ENCODE results near the gene POMGNT1.

The POMGNT1 gene

GRCh38 chr1:46219551-46220520, 21.6 kb upstream of the POMGNT1 start:
- no peaks in the 10 kb centered on the region for H3K27me3 ChIP-seq (ENCODE audit: insufficient read depth, poor library complexity, severe bottlenecking)
- H3K9me3 ChIP-seq (ENCODE audit: severe bottlenecking) = no peaks in the 10 kb centered on the region
- peak overlapping the region; percentile 83 for H3K27ac ChIP-seq (ENCODE audit: poor library complexity, severe bottlenecking)
- H3K4me3 ChIP-seq (ENCODE audit: severe bottlenecking) = no peak overlapping the region
- no peak for TF ChIP-seq CTCF (IDR thresholded peaks at IDR 0.05; ENCODE audit: poor library complexity, severe bottlenecking)
- DNase-seq (ENCODE audit: low spot score) (no peak), ATAC-seq (ENCODE audit: low read depth) (no peak)
- H3K4me1 ChIP-seq (ENCODE audit: insufficient read depth, poor library complexity, severe bottlenecking) = peaks cover 12% of the 10 kb centered on the region
- H3K36me3 ChIP-seq (ENCODE audit: low read depth) = peaks cover 9% of the 10 kb centered on the region; the same call in 1 of the 2 replicates

- no peak for TF ChIP-seq CTCF (IDR thresholded peaks at IDR 0.05; ENCODE audit: poor library complexity, severe bottlenecking)
- peaks cover 9% of the 10 kb centered on the region; the same call in 1 of the 2 replicates for H3K36me3 ChIP-seq (ENCODE audit: low read depth)
- H3K4me1 ChIP-seq (ENCODE audit: insufficient read depth, poor library complexity, severe bottlenecking) = peaks cover 12% of the 10 kb centered on the region
- DNase-seq (ENCODE audit: low spot score) = no peak
- peak; percentile 99 for ATAC-seq (ENCODE audit: low read depth)
- H3K27me3 ChIP-seq (ENCODE audit: insufficient read depth, poor library complexity, severe bottlenecking) = no peaks in the 10 kb centered on the region
- peak overlapping the region; percentile 83 for H3K27ac ChIP-seq (ENCODE audit: poor library complexity, severe bottlenecking)
- H3K9me3 ChIP-seq (ENCODE audit: severe bottlenecking) = no peaks in the 10 kb centered on the region
- H3K4me3 ChIP-seq (ENCODE audit: severe bottlenecking) = no peak overlapping the region
Observed at GRCh38 chr1:46218443-46218842, 20.2 kb upstream of the POMGNT1 start.

- TF ChIP-seq CTCF (IDR thresholded peaks at IDR 0.05; ENCODE audit: poor library complexity, severe bottlenecking) = no peak
- no peak for ATAC-seq (ENCODE audit: low read depth)
Observed at GRCh38 chr1:46215504-46215903, 17.3 kb upstream of the POMGNT1 start.

GRCh38 chr1:46211051-46211450, 12.8 kb upstream of the POMGNT1 start:
- no peak for TF ChIP-seq CTCF (IDR thresholded peaks at IDR 0.05; ENCODE audit: poor library complexity, severe bottlenecking)
- Histone ChIP-seq H3K36me3 (ENCODE audit: low read depth) (peaks cover 17% of the 10 kb centered on the region), H3K27ac (ENCODE audit: poor library complexity, severe bottlenecking) (no peak overlapping the region), H3K4me3 (ENCODE audit: severe bottlenecking) (no peak overlapping the region), H3K9me3 (ENCODE audit: severe bottlenecking) (no peaks in the 10 kb centered on the region), H3K4me1 (ENCODE audit: insufficient read depth, poor library complexity, severe bottlenecking) (no peaks in the 10 kb centered on the region), H3K27me3 (ENCODE audit: insufficient read depth, poor library complexity, severe bottlenecking) (no peaks in the 10 kb centered on the region)
- ATAC-seq (ENCODE audit: low read depth) (no peak), DNase-seq (ENCODE audit: low spot score) (no peak)

More at GRCh38 chr1:46215504-46215903, 17.3 kb upstream of the POMGNT1 start:
- Histone ChIP-seq H3K9me3 (ENCODE audit: severe bottlenecking) (no peaks in the 10 kb centered on the region), H3K4me1 (ENCODE audit: insufficient read depth, poor library complexity, severe bottlenecking) (peaks cover 12% of the 10 kb centered on the region), H3K27ac (ENCODE audit: poor library complexity, severe bottlenecking) (no peak overlapping the region), H3K4me3 (ENCODE audit: severe bottlenecking) (no peak overlapping the region), H3K27me3 (ENCODE audit: insufficient read depth, poor library complexity, severe bottlenecking) (no peaks in the 10 kb centered on the region), H3K36me3 (ENCODE audit: low read depth) (peaks cover 9% of the 10 kb centered on the region; the same call in 1 of the 2 replicates)
- no peak for DNase-seq (ENCODE audit: low spot score)

- Histone ChIP-seq H3K27ac (ENCODE audit: poor library complexity, severe bottlenecking) (no peak overlapping the region), H3K27me3 (ENCODE audit: insufficient read depth, poor library complexity, severe bottlenecking) (no peaks in the 10 kb centered on the region), H3K9me3 (ENCODE audit: severe bottlenecking) (no peaks in the 10 kb centered on the region), H3K4me1 (ENCODE audit: insufficient read depth, poor library complexity, severe bottlenecking) (no peaks in the 10 kb centered on the region), H3K36me3 (ENCODE audit: low read depth) (peaks cover 17% of the 10 kb centered on the region), H3K4me3 (ENCODE audit: severe bottlenecking) (no peak overlapping the region)
- no peak for DNase-seq (ENCODE audit: low spot score)
- no peak for ATAC-seq (ENCODE audit: low read depth)
- no peak for TF ChIP-seq CTCF (IDR thresholded peaks at IDR 0.05; ENCODE audit: poor library complexity, severe bottlenecking)
Observed at GRCh38 chr1:46210561-46210960, 12.3 kb upstream of the POMGNT1 start.
